HEK293 (cell line): ENCODE measurements around the gene RAB39A.

Experiments used
- GFI1B ChIP-seq: fragments of 450-650 bp; formaldehyde crosslinking; IDR thresholded peaks from 2 replicates; pipeline ENCODE4 v1.5.1; 2016; ENCODE audit warnings: missing biosample characterization, missing genetic modification characterization
- GLIS1 ChIP-seq: fragments of 450-650 bp; formaldehyde crosslinking; IDR thresholded peaks from 2 replicates; pipeline ENCODE4 v1.5.1; 2016; ENCODE audit warnings: missing biosample characterization, missing genetic modification characterization
- KLF8 ChIP-seq: fragments of 450-650 bp; formaldehyde crosslinking; IDR thresholded peaks from 2 replicates; pipeline ENCODE4 v1.5.1; 2016; ENCODE audit warnings: missing biosample characterization, missing genetic modification characterization
- PRDM1 ChIP-seq: fragments of 450-650 bp; formaldehyde crosslinking; IDR thresholded peaks from 2 replicates; pipeline ENCODE4; 2016; ENCODE audit warnings: missing biosample characterization, missing genetic modification characterization
- TRIM28 ChIP-seq: IDR thresholded peaks from 2 replicates; pipeline ENCODE4 v1.6.1; 2011; ENCODE audit warnings: low read length, control low read depth, borderline replicate concordance
- ZNF140 ChIP-seq: fragments of 450-650 bp; formaldehyde crosslinking; IDR thresholded peaks from 2 replicates; pipeline ENCODE4 v1.5.1; 2016; ENCODE audit warnings: missing biosample characterization, missing genetic modification characterization
- ZNF169 ChIP-seq: fragments of 450-650 bp; formaldehyde crosslinking; IDR thresholded peaks from 2 replicates; pipeline ENCODE4 v1.5.1; 2016; ENCODE audit warnings: missing biosample characterization, missing genetic modification characterization
- ZNF311 ChIP-seq: fragments of 450-650 bp; formaldehyde crosslinking; IDR thresholded peaks from 2 replicates; pipeline ENCODE4 v1.5.1; 2017; ENCODE audit warnings: missing biosample characterization, missing genetic modification characterization, borderline replicate concordance
- ZNF561 ChIP-seq: fragments of 450-650 bp; IDR thresholded peaks from 2 replicates; pipeline ENCODE4 v1.5.1; 2018; ENCODE audit warnings: missing biosample characterization, missing genetic modification characterization, borderline replicate concordance
- TF ChIP-seq, protein P1 (sequence below): fragments of 450-650 bp; formaldehyde crosslinking; IDR thresholded peaks from 2 replicates; pipeline ENCODE4 v1.5.1; 2016; ENCODE audit warnings: missing biosample characterization, missing genetic modification characterization

DNA sequence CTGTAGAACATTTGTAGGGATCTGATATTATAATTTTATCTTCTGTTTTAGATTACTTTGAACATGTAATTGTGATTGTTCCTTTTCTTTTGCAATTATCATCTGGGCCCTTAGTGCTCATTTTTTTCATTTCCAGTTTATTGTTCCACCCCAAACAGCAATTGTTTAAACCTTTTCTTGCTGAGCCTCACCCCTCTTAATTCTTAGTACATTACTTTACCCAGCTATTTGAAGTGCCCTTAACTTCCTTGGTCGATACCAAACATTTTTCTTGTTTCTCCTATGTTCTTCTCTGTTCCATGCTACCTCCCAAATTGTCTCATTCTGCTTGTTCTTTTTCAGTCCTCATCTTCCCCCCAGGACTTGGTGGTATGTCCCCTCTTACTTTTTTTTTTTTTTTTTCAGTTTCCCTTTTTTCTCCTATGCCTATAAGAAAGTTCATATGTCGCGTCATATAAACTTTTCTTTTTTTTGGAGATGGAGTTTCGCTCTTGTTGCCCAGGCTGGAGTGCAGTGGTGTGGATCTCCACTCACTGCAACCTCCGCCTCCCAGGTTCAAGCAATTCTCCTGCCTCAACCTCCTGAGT, 84.0 kb downstream of the RAB39A start:
- peak; percentile 78; the same call in 1 of the 2 replicates for TF ChIP-seq PRDM1 (tag by site-specific recombination)
- TF ChIP-seq, protein P1, sequence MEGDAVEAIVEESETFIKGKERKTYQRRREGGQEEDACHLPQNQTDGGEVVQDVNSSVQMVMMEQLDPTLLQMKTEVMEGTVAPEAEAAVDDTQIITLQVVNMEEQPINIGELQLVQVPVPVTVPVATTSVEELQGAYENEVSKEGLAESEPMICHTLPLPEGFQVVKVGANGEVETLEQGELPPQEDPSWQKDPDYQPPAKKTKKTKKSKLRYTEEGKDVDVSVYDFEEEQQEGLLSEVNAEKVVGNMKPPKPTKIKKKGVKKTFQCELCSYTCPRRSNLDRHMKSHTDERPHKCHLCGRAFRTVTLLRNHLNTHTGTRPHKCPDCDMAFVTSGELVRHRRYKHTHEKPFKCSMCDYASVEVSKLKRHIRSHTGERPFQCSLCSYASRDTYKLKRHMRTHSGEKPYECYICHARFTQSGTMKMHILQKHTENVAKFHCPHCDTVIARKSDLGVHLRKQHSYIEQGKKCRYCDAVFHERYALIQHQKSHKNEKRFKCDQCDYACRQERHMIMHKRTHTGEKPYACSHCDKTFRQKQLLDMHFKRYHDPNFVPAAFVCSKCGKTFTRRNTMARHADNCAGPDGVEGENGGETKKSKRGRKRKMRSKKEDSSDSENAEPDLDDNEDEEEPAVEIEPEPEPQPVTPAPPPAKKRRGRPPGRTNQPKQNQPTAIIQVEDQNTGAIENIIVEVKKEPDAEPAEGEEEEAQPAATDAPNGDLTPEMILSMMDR, result no peak
- TF ChIP-seq GFI1B (tag by site-specific recombination), result no peak
- no peak for TF ChIP-seq ZNF311 (tag by site-specific recombination)
- no peak for TF ChIP-seq ZNF561 (tag by site-specific recombination)
- no peak for TF ChIP-seq KLF8
- TF ChIP-seq TRIM28, result no peak
- TF ChIP-seq ZNF169 (tag by site-specific recombination), result no peak
- no peak for TF ChIP-seq ZNF140 (tag by site-specific recombination)
- TF ChIP-seq GLIS1 (tag by site-specific recombination), result no peak
